AG10803 (cell line): Measurements from ENCODE around the gene PPL.

Source experiments
- DNase-seq: peaks from one replicate; pipeline ENCODE4 v3.0.0; 2010; ENCODE audit warnings: low read depth
- H3K4me3 ChIP-seq: 2 replicates; pipeline ENCODE4 v1.5.1; 2011; ENCODE audit warnings: mild to moderate bottlenecking, low read length, control low read depth
- CTCF ChIP-seq: conservative IDR thresholded peaks from 2 replicates; pipeline ENCODE4 v1.5.1; 2011; ENCODE audit warnings: mild to moderate bottlenecking, low read length, control low read depth, inconsistent platforms

The PPL gene

DNA sequence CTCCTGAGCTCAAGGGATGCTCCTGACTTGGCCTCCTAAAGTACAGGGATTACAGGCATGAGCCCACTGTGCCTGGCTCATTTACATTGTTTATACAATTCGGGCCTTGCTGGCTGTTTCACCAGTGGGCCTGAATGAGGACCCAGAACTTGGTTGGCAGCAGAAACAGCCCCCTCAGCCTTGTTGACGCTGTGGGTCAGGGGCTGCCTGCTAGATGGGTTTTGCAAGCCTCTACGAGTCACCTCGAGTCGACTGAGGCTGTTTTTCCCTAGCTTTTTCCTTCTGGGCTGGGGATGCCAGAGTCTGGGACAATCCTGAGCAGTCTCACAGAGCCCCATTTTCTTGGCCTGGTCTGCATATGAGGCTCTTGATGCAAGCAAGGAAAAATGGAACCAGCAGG lies 16.1 kb downstream of the PPL start:
- H3K4me3 ChIP-seq: no peak overlapping the region

DNA sequence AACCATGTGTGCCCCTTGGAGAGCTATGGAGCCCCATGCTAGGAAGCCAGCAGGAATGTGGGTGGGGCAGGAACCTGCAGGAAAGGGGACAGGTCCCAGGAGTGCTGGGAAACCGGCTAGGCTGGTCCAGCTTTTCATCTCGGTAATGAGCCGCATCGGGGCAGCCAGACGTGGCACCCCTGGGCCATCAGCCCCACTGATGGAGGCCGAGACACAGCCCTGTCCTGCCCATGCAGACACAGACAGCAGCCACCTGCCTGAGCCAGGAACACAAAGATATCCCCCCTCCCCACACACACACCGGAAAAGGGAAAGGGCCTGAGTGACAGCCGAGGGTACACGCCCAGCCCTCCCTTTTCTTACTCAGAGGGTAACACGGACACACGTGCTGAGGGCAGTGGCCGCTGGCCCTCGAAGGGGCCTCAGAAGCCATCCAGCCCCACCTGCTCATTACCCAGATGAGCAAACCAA lies 18.1 kb downstream of the PPL start:
- no peak overlapping the region for H3K4me3 ChIP-seq
- no peak for DNase-seq
- TF ChIP-seq CTCF: no peak

More for the DNA sequence above, 16.1 kb downstream of the PPL start:
- TF ChIP-seq CTCF: no peak
- no peak for DNase-seq

DNA sequence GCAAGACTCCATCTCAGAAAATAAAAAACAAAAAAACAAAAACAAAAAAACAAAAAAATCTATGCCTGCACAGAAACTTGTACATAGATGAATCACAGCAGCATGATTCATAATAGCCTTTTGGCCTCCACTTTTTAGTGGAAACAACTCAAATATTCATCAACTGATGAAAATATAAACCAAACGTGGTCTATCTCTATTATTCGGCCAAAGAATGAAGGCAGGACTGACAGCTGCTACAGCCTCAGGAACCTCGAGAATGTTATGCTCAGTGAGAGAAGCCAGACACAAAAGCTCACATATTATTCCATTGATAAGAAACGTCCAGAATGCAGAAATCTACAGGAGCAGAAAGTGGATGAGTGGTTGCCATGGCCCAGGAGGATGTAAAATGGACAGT lies 19.8 kb downstream of the PPL start:
- no peak for TF ChIP-seq CTCF
- peak; percentile 57 for DNase-seq
- H3K4me3 ChIP-seq: no peak overlapping the region

DNA sequence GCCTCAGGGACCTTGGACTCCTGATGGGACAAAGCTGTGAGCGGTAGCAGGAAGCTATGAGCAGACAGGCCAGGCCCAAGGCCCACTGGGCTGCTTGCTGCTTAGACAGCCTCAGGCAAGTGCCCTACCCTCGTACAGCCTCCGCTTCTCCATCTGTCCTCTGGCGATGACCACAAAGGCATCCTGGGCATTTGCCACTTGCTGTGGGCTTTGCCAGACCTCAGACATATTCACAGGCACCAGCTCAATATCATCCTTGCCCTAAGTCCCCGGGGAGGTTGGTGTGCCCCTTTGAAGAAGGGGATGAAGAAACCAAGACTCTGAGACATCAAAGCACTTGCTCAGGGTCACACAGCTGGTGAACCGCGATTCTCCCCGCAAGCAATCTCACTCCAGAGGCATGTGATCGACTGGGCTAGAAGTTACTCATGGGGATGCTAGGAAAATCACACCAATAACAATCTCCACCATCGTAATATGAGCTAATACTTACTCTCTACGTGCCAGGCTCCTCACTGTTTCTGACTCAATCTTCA lies 21.7 kb downstream of the PPL start:
- no peak for TF ChIP-seq CTCF
- H3K4me3 ChIP-seq: no peak overlapping the region
- DNase-seq: peak; percentile 89

- no peak for TF ChIP-seq CTCF
- DNase-seq: no peak
- no peak overlapping the region for H3K4me3 ChIP-seq
These were observed 22.3 kb downstream of the PPL start for GRCh38 chr16:4914528-4915225.

DNA sequence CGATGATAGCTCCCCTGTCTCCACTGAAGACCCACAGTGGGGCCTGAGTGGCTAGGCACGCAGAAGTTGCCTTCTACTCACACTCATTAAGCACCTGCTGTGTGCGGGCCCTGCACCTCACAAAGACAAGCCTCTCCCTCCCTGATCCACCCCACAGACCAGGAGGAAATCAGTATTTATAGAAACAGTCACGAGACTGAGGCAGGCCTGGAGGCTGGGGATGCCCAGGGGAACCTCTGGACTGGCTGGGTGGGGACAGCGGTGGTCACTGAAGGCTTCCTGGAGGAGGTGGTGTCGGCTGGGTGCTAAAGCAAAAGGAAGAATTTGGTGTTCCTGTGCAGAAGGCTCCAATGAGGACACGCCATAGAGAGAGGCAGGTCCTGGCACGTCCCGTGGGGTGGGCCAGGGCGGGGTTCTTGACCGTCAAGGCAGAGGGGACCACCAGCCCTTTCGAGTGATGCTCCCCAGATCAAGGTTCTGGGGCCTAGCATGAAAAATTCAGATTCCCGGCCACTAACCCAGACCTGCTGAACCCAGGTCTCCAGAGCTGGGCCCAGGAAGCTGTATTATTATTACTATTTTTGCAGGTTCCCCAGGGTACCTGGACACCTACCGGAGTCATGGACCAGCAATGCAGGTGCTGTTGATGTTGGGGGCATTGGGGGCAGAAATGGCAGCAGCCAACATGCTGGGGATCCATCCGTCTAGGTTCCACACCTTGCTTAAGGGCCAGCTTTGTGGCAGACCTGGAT lies 23.0 kb downstream of the PPL start:
- TF ChIP-seq CTCF: no peak
- H3K4me3 ChIP-seq: no peak overlapping the region
- DNase-seq: no peak
